ENCODE results near the gene MXRA8.

DNA sequence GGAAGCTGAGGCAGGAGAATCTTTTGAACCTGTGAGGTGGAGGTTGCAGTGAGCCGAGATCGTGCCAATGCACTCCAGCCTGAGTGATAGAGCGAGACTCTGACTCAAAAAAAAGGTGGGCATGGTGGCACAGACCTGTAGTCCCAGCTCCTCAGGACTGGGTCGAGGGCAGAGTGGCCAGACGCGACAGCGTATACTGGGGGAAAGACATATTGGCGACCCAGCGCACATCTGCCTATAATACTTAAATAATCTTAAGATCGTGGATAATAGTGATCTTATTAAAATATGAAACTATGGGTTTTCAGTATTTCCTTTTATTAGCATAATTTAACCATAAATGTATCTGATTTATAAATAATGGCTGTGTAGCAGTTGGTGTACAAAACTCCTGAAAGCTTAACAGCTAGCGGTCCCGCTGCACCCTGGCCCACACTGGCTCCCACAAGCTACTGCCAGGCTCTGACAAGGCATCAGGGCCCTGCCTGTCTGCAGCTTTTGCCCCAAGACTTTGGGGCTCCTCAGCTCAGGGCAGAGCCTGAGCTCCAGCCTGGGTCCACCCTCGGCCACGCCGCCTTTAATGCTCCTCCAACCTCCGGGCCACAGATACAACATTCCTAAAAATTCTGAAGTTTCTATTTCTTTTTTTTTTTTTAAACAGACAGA lies 19.3 kb upstream of the MXRA8 start:
- TF ChIP-seq, protein P1, sequence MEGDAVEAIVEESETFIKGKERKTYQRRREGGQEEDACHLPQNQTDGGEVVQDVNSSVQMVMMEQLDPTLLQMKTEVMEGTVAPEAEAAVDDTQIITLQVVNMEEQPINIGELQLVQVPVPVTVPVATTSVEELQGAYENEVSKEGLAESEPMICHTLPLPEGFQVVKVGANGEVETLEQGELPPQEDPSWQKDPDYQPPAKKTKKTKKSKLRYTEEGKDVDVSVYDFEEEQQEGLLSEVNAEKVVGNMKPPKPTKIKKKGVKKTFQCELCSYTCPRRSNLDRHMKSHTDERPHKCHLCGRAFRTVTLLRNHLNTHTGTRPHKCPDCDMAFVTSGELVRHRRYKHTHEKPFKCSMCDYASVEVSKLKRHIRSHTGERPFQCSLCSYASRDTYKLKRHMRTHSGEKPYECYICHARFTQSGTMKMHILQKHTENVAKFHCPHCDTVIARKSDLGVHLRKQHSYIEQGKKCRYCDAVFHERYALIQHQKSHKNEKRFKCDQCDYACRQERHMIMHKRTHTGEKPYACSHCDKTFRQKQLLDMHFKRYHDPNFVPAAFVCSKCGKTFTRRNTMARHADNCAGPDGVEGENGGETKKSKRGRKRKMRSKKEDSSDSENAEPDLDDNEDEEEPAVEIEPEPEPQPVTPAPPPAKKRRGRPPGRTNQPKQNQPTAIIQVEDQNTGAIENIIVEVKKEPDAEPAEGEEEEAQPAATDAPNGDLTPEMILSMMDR (IDR thresholded peaks at IDR 0.05) = no peak
- no peak for TF ChIP-seq POLR2A (IDR thresholded peaks at IDR 0.05)
